OCI-LY7 (cell line): ENCODE measurements around the gene KCNIP1. TPM values are rescaled to one million over a fixed set of nuclear protein-coding genes. Genes with fewer than 3 reads are reported as not detected.

Experiments used
- BruUV-seq: library from RNA; stranded (reverse); fragments of 400-500 nt; replicated peaks from 2 replicates; lab custom pipeline; 2021; lab: Mats Ljungman, UMichigan
- CTCF ChIA-PET: fragments of 300-600 bp; sonication (Branson Sonifier 250); formaldehyde crosslinking; loops from one replicate; lab custom pipeline; 2022; ENCODE audit warnings: antibody characterized with exemption; ENCODE audit not compliant: unreplicated experiment; lab: Charles Lee
- POLR2A ChIA-PET: fragments of 300-600 bp; sonication (Branson Sonifier 250); formaldehyde crosslinking; loops from one replicate; lab custom pipeline; 2022; ENCODE audit warnings: antibody characterized with exemption; lab: Charles Lee
- DNase-seq: peaks from one replicate; pipeline ENCODE4 v3.0.0-alpha.2; 2015; ENCODE audit warnings: low spot score
- H2AFZ ChIP-seq: fragments of 200-600 bp; sonication (generic), shearing (Covaris generic); 2 replicates; pipeline ENCODE4 v1.6.1; 2014; ENCODE audit warnings: mild to moderate bottlenecking, antibody characterized with exemption, low read length, moderate library complexity
- H3K27ac ChIP-seq: fragments of 200-600 bp; sonication (generic); 2 replicates; pipeline ENCODE4 v1.5.1; 2014; ENCODE audit warnings: mixed run types, low read depth, mild to moderate bottlenecking, moderate library complexity, low read length, inconsistent platforms; ENCODE audit not compliant: poor library complexity, severe bottlenecking
- H3K36me3 ChIP-seq: fragments of 200-600 bp; sonication (generic); 2 replicates; pipeline ENCODE4 v1.6.1; 2014; ENCODE audit warnings: mild to moderate bottlenecking, antibody characterized with exemption, low read length, moderate library complexity, mixed read lengths; ENCODE audit not compliant: insufficient read depth
- H3K4me1 ChIP-seq: fragments of 200-600 bp; sonication (generic); 2 replicates; pipeline ENCODE4 v1.5.1; 2014; ENCODE audit warnings: mild to moderate bottlenecking, low read length; ENCODE audit not compliant: insufficient read depth, poor library complexity, severe bottlenecking
- H3K4me2 ChIP-seq: fragments of 200-600 bp; sonication (generic); 2 replicates; pipeline ENCODE4 v1.6.1; 2014; ENCODE audit warnings: mild to moderate bottlenecking, low read length
- H3K4me3 ChIP-seq: fragments of 200-600 bp; sonication (generic); 2 replicates; pipeline ENCODE4 v1.5.1; 2014; ENCODE audit warnings: mild to moderate bottlenecking, low read depth, low read length; ENCODE audit not compliant: poor library complexity, severe bottlenecking
- H3K79me2 ChIP-seq: fragments of 200-600 bp; sonication (generic); 2 replicates; pipeline ENCODE4 v1.6.1; 2016; ENCODE audit warnings: low read depth, mild to moderate bottlenecking, low read length, moderate library complexity, mixed read lengths; ENCODE audit not compliant: insufficient read depth
- H3K9me2 ChIP-seq: fragments of 200-600 bp; sonication (generic); 2 replicates; pipeline ENCODE4 v1.6.1; 2016; ENCODE audit warnings: mild to moderate bottlenecking, low read length, mixed read lengths; ENCODE audit not compliant: insufficient read depth
- H3K9me3 ChIP-seq: fragments of 200-600 bp; sonication (generic); 2 replicates; pipeline ENCODE4 v1.6.1; 2014; ENCODE audit warnings: mild to moderate bottlenecking, mixed run types, low read length, mixed read lengths
- H4K20me1 ChIP-seq: fragments of 200-600 bp; sonication (generic); 2 replicates; pipeline ENCODE4 v1.6.1; 2014; ENCODE audit warnings: mild to moderate bottlenecking, antibody characterized with exemption, low read length, moderate library complexity, mixed read lengths; ENCODE audit not compliant: insufficient read depth
- CTCF ChIP-seq: fragments of 200-600 bp; sonication (generic); conservative IDR thresholded peaks from 2 replicates; pipeline ENCODE4 v1.5.1; 2014; ENCODE audit warnings: mild to moderate bottlenecking, antibody characterized with exemption, low read length, moderate library complexity, mixed read lengths
- EZH2phosphoT487 ChIP-seq: fragments of 200-600 bp; sonication (generic); IDR thresholded peaks from 2 replicates; pipeline ENCODE4 v1.6.1; 2018; ENCODE audit warnings: low read depth, borderline replicate concordance, mild to moderate bottlenecking, mixed run types, antibody characterized with exemption, low read length, moderate library complexity, mixed read lengths
- intact Hi-C: fragments of 100-400 bp; cut with micrococcal nuclease; formaldehyde crosslinking; loops from one replicate; pipeline ENCODE4 v1.10.0; 2022; ENCODE audit not compliant: unreplicated experiment
- total RNA-seq, 2 experiments: library from RNA; depleted of rRNA in 1 of 2; stranded (reverse); fragments of >200 nt in 1 of 2; shearing (Covaris generic) in 1 of 2; gene quantifications; 2 replicates each; pipeline ENCODE4 v1.2.3, GENCODE V29; 2014 to 2022

KCNIP1 gene
- total RNA-seq, 2 experiments from 2014 or later = not detected

GRCh38 chr5:170524576-170524975, 20.8 kb downstream of the KCNIP1 start:
- ChIA-PET CTCF (no interaction called here), POLR2A (no interaction called here)
- Histone ChIP-seq H3K36me3 (no peaks in the 10 kb centered on the region), H2AFZ (no peak overlapping the region), H3K4me3 (no peak overlapping the region), H3K79me2 (no peaks in the 10 kb centered on the region), H3K9me2 (no peaks in the 10 kb centered on the region), H3K4me2 (no peak overlapping the region), H3K9me3 (no peaks in the 10 kb centered on the region), H3K27ac (no peak overlapping the region), H3K4me1 (no peaks in the 10 kb centered on the region), H4K20me1 (no peaks in the 10 kb centered on the region)
- intact Hi-C loops = no loop called here
- BruUV-seq = no TSS peak
- TF ChIP-seq EZH2phosphoT487 (no peak), CTCF (no peak)
- DNase-seq = no peak

GRCh38 chr5:170525470-170526211, 21.8 kb downstream of the KCNIP1 start:
- BruUV-seq = no TSS peak
- H2AFZ ChIP-seq = no peak overlapping the region
- ChIA-PET POLR2A (no interaction called here), CTCF (no interaction called here)
- H3K36me3 ChIP-seq = no peaks in the 10 kb centered on the region
- no peaks in the 10 kb centered on the region for H4K20me1 ChIP-seq
- DNase-seq = no peak
- no peak overlapping the region for H3K4me3 ChIP-seq
- no peaks in the 10 kb centered on the region for H3K4me1 ChIP-seq
- H3K9me2 ChIP-seq = no peaks in the 10 kb centered on the region
- no peak overlapping the region for H3K27ac ChIP-seq
- TF ChIP-seq CTCF (no peak), EZH2phosphoT487 (no peak)
- no peaks in the 10 kb centered on the region for H3K79me2 ChIP-seq
- intact Hi-C loops = no loop called here
- H3K4me2 ChIP-seq = no peak overlapping the region
- no peaks in the 10 kb centered on the region for H3K9me3 ChIP-seq

GRCh38 chr5:170527991-170528390, 24.2 kb downstream of the KCNIP1 start:
- no peak overlapping the region for H3K4me3 ChIP-seq
- no peaks in the 10 kb centered on the region for H3K9me2 ChIP-seq
- no peak for DNase-seq
- TF ChIP-seq CTCF (no peak), EZH2phosphoT487 (no peak)
- H3K9me3 ChIP-seq = no peaks in the 10 kb centered on the region
- no peaks in the 10 kb centered on the region for H3K36me3 ChIP-seq
- no peaks in the 10 kb centered on the region for H3K4me1 ChIP-seq
- no peaks in the 10 kb centered on the region for H4K20me1 ChIP-seq
- POLR2A ChIA-PET = interaction anchor here (1.1 kb wide), 1 partner anchor 9 kb away, joined by 5 read pairs; no protein-coding TSS in a partner anchor
- H3K27ac ChIP-seq = no peak overlapping the region
- CTCF ChIA-PET = no interaction called here
- no peaks in the 10 kb centered on the region for H3K79me2 ChIP-seq
- intact Hi-C loops = no loop called here
- H3K4me2 ChIP-seq = no peak overlapping the region
- no peak overlapping the region for H2AFZ ChIP-seq
- no TSS peak for BruUV-seq
